Heart right ventricle (tissue), 16 donors: ENCODE data around the gene NSG1. TPM values are rescaled to one million over a fixed set of nuclear protein-coding genes. Genes with fewer than 3 reads are reported as not detected.
"Not testable (repeated sequence)": the region's sequence is repeated elsewhere in the genome, so short reads cannot be mapped to it uniquely, and the experiment has no call there.

Experiments
- ATAC-seq, 8 donors: fragments of 200-7000 bp; cut with Tn5 transposase; one replicate each; pipeline ENCODE4 v1.9.1; 2020; ENCODE audit warnings: mild to moderate bottlenecking in 8 of 8, moderate library complexity in 8 of 8, moderate number of reproducible peaks in 1 of 8
- DNase-seq, 2 donors: peaks; one replicate each; pipeline ENCODE4 v3.0.0-alpha.2; 2020
- H3K27ac ChIP-seq, 10 donors: fragments of 200-600 bp; sonication (generic) in 2 of 10; one replicate each; pipeline versions ENCODE4 v1.5.0 to v1.8.0; 2020 to 2022; ENCODE audit warnings: mild to moderate bottlenecking in 3 of 10
- H3K27me3 ChIP-seq, 7 donors: fragments of 200-600 bp; one replicate each; pipeline ENCODE4 v1.8.0; 2021 to 2022; ENCODE audit warnings: mild to moderate bottlenecking in 2 of 7
- H3K36me3 ChIP-seq, 9 donors: fragments of 200-600 bp; sonication (generic) in 1 of 9; one replicate each; pipeline versions ENCODE4 v1.5.0 to v1.8.0; 2020 to 2022; ENCODE audit warnings: mild to moderate bottlenecking in 2 of 9
- H3K4me1 ChIP-seq, 9 donors: fragments of 200-600 bp; sonication (generic) in 1 of 9; one replicate each; pipeline versions ENCODE4 v1.5.0 to v1.8.0; 2020 to 2022; ENCODE audit warnings: mild to moderate bottlenecking in 4 of 9
- H3K4me3 ChIP-seq, 10 donors: fragments of 200-600 bp; sonication (generic) in 2 of 10; one replicate each; pipeline versions ENCODE4 v1.5.0 to v1.8.0; 2020 to 2022; ENCODE audit warnings: mild to moderate bottlenecking in 7 of 10, moderate library complexity in 2 of 10
- H3K9me3 ChIP-seq, 11 donors: fragments of 200-600 bp in 10 of 11; sonication (generic) in 2 of 11; one replicate each; pipeline versions ENCODE4 v1.5.0 to v1.8.0; 2013 to 2022; ENCODE audit warnings: mild to moderate bottlenecking in 2 of 11, control low read depth in 1 of 11, moderate library complexity in 1 of 11
- CTCF ChIP-seq, 9 donors: fragments of 200-600 bp; sonication (generic) in 2 of 9; IDR thresholded peaks; one replicate each; pipeline versions ENCODE4 v1.5.0 to v1.8.0; 2021 to 2022; ENCODE audit warnings: antibody characterized with exemption in 9 of 9, mild to moderate bottlenecking in 5 of 9, moderate library complexity in 1 of 9
- WGBS, 2 donors: extraction: QIAGEN DNeasy Blood & Tissue Kit; methylation state at CpG; one replicate each; pipeline ENCODE4 v1.1.7; 2013; ENCODE audit warnings: inconsistent platforms in 1 of 2; 5-methylcytosine and 5-hydroxymethylcytosine counted together
- intact Hi-C, 10 donors: fragments of 100-400 bp; cut with DNase I; formaldehyde crosslinking; loops; one replicate each; pipeline versions ENCODE4 v1.11.1 to v1.14.2; 2022
- polyA plus RNA-seq, 2 donors: library from polyadenylated mRNA; stranded (reverse); fragments of 200-250 nt; gene quantifications; one replicate each; pipeline ENCODE4 v1.2.3, GENCODE V29; 2013
- total RNA-seq, 10 donors: library from RNA; stranded (reverse); fragmentation: NEBNext Ultra II Directional in 3 of 10; extraction: Animal tissue kit (Norgen Biotek cat#: 25700) in 3 of 10; gene quantifications; one replicate each; pipeline versions ENCODE4 v1.2.1 to v1.2.4, GENCODE V29; 2021 to 2023
- donor health status: Arrhythmogenic right ventricular cardiomyopathy.
- donor health status: ischemic (EF 13 %, LVEDD 7.1; RV severe dilation, severe dysfunction).
- donor health status: healthy with polysubstance abuse.
- donor health status: DM: no; HTN: yes; CAD: no.
- donor health status: DM: no; HTN: no; CAD: no.
- donor health status: ischemic (EF 25% LVEDD 6.9; RV normal size, moderate dysfunction).
- donor health status: ischemic (EF 25% LVEDD 5.7; RV mildly dilated, moderate dysfunction).
- donor health status: healthy.
- donor health status: DM: yes; HTN: yes; CAD: no.
- donor health status: Ischemic cardiomyopathy.
- donor health status: ischemic (EF 35%, LVEDD 5.7; RV mildly dilated, moderate dysfunction).
- donor health status: nonischemic (EF 11% LVEDD 7.7; RV severe dilation, severe dysfunction).
- donor health status: DM: yes; HTN: yes; CAD: no.
- donor health status: PGD.
- donor health status: ischemic (EF 29% LVEDD 5.4; RV normal size, mild dysfunction).
- donor health status: nonischemic (EF 23%, LVEDD 6.1; RV moderate dilation, normal function).

NSG1 gene
- total and polyA plus RNA-seq, 12 donors, result 1.4 to 10.5 (median 3.4) TPM

- peaks cover 0 to 70% (median 22%) of the 10 kb centered on the region in 9 donors for H3K36me3 ChIP-seq
- intact Hi-C loops, result no loop called here
- no peak for TF ChIP-seq CTCF (IDR thresholded peaks at IDR 0.05)
Measured at GRCh38 chr4:4461178-4461577, 74.3 kb downstream of the NSG1 start.

GRCh38 chr4:4461850-4462249, 74.9 kb downstream of the NSG1 start:
- Histone ChIP-seq H3K27me3 (no peaks in the 10 kb centered on the region), H3K4me1 (no peaks in the 10 kb centered on the region), H3K36me3 (peaks cover 0 to 70% (median 16%) of the 10 kb centered on the region in 9 donors), H3K9me3 (no peaks in the 10 kb centered on the region), H3K27ac (no peak overlapping the region), H3K4me3 (no peak overlapping the region)
- no peak for DNase-seq
- intact Hi-C loops, result no loop called here
- ATAC-seq, result no peak
- TF ChIP-seq CTCF (IDR thresholded peaks at IDR 0.05), result no peak
- 86 to 87% methylated on average over 5 of the region's 5 CpGs for WGBS, 2 donors

More at GRCh38 chr4:4461178-4461577, 74.3 kb downstream of the NSG1 start:
- DNase-seq (no peak), ATAC-seq (no peak)
- Histone ChIP-seq H3K4me1 (no peaks in the 10 kb centered on the region), H3K9me3 (no peaks in the 10 kb centered on the region), H3K27me3 (no peaks in the 10 kb centered on the region), H3K27ac (no peak overlapping the region), H3K4me3 (no peak overlapping the region)

- no peak overlapping the region for H3K27ac ChIP-seq
- 73 to 77% methylated on average over 3 of the region's 3 CpGs for WGBS, 2 donors
- H3K36me3 ChIP-seq, result peaks cover 0 to 69% (median 10%) of the 10 kb centered on the region in 9 donors
- no peaks in the 10 kb centered on the region for H3K27me3 ChIP-seq
- H3K4me1 ChIP-seq, result no peaks in the 10 kb centered on the region
- TF ChIP-seq CTCF (IDR thresholded peaks at IDR 0.05), result no peak
- ATAC-seq (no peak), DNase-seq (no peak)
- H3K9me3 ChIP-seq, result no peaks in the 10 kb centered on the region
- no peak overlapping the region for H3K4me3 ChIP-seq
- intact Hi-C loops, result no loop called here
Measured at GRCh38 chr4:4462970-4463369, 76.1 kb downstream of the NSG1 start.

GRCh38 chr4:4465238-4465637, 78.3 kb downstream of the NSG1 start:
- DNase-seq, H3K27me3 ChIP-seq, H3K27ac ChIP-seq, H3K9me3 ChIP-seq, H3K4me3 ChIP-seq, ATAC-seq, H3K4me1 ChIP-seq, intact Hi-C loops: not testable (repeated sequence)
- WGBS, 2 donors, result 98 to 99% methylated on average over 3 of the region's 3 CpGs
- peaks cover 0 to 71% (median 17%) of the 10 kb centered on the region in 9 donors for H3K36me3 ChIP-seq

Other genes starting within 250 kb of the NSG1 start
- not detected for gene OTOP1, start 160.2 kb upstream of the NSG1 start, total RNA-seq
- gene OTOP1, start 160.2 kb upstream of the NSG1 start, polyA plus RNA-seq, result not detected
- gene TMEM128, start 138.9 kb upstream of the NSG1 start, total RNA-seq, result 10 to 100 TPM in 8 of 10 donors, 1 to 10 TPM in 2; 8.3 to 13.1 (median 10.6) TPM
- 10 to 100 TPM; 13.5 to 18.2 TPM for gene TMEM128, start 138.9 kb upstream of the NSG1 start, polyA plus RNA-seq
- 10 to 100 TPM in 8 of 10 donors, 1 to 10 TPM in 2; 7.6 to 16.2 (median 11.6) TPM for gene LYAR, start 96.9 kb upstream of the NSG1 start, total RNA-seq
- gene LYAR, start 96.9 kb upstream of the NSG1 start, polyA plus RNA-seq, result 10 to 100 TPM; 13.3 to 20.6 TPM
- 1 to 10 TPM; 2.1 to 6.0 (median 4.6) TPM for gene ZBTB49, start 96.9 kb upstream of the NSG1 start, total RNA-seq
- gene ZBTB49, start 96.9 kb upstream of the NSG1 start, polyA plus RNA-seq, result 1 to 10 TPM; 2.1 TPM
- gene STX18, start 154.9 kb downstream of the NSG1 start, total RNA-seq, result 10 to 100 TPM; 13.5 to 22.5 (median 18.0) TPM
- gene STX18, start 154.9 kb downstream of the NSG1 start, polyA plus RNA-seq, result 10 to 100 TPM; 20.2 to 24.5 TPM